GM19238 (cell line): ENCODE results near the gene PDK2.

Experiments used
- DNase-seq: peaks from one replicate; pipeline ENCODE4 v3.0.0; 2011; ENCODE audit warnings: low spot score; ENCODE audit not compliant: insufficient read length

PDK2 gene

GRCh38 chr17:50100480-50100883 lies 5.3 kb downstream of the PDK2 start:
- no peak for DNase-seq

GRCh38 chr17:50100921-50101345 lies 5.8 kb downstream of the PDK2 start:
- no peak for DNase-seq

- DNase-seq, result no peak
These were observed 6.4 kb downstream of the PDK2 start for GRCh38 chr17:50101346-50102163.

- DNase-seq, result no peak
These were observed 7.2 kb downstream of the PDK2 start for GRCh38 chr17:50102164-50102991.

- DNase-seq, result no peak
These were observed 8.1 kb downstream of the PDK2 start for GRCh38 chr17:50103252-50103651.

- DNase-seq, result no peak
These were observed 8.8 kb downstream of the PDK2 start for GRCh38 chr17:50103941-50104340.

- no peak for DNase-seq
These were observed 10.7 kb downstream of the PDK2 start for GRCh38 chr17:50105811-50106210.

- no peak for DNase-seq
These were observed 11.4 kb downstream of the PDK2 start for GRCh38 chr17:50106393-50107131.

GRCh38 chr17:50107790-50108414 lies 12.8 kb downstream of the PDK2 start:
- DNase-seq, result no peak

- DNase-seq, result no peak
These were observed 13.4 kb downstream of the PDK2 start for GRCh38 chr17:50108556-50108955.

GRCh38 chr17:50109207-50109606 lies 14.1 kb downstream of the PDK2 start:
- DNase-seq, result no peak

GRCh38 chr17:50109785-50110184 lies 14.6 kb downstream of the PDK2 start:
- no peak for DNase-seq

- no peak for DNase-seq
These were observed 15.6 kb downstream of the PDK2 start for GRCh38 chr17:50110591-50111349.

- no peak for DNase-seq
These were observed 16.8 kb downstream of the PDK2 start for GRCh38 chr17:50111673-50112655.

- no peak for DNase-seq
These were observed 17.5 kb downstream of the PDK2 start for GRCh38 chr17:50112694-50113093.

- no peak for DNase-seq
These were observed 18.6 kb downstream of the PDK2 start for GRCh38 chr17:50113624-50114320.

- no peak for DNase-seq
These were observed 19.2 kb downstream of the PDK2 start for GRCh38 chr17:50114401-50114800.

- no peak for DNase-seq
These were observed 19.8 kb downstream of the PDK2 start for GRCh38 chr17:50114849-50115357.

GRCh38 chr17:50115756-50116155 lies 20.6 kb downstream of the PDK2 start:
- no peak for DNase-seq
